SK-N-MC (cell line): ENCODE measurements around the gene HMCN1.

Source experiments
- EZH2 ChIP-seq: fragments of 200-600 bp; sonication (generic); IDR thresholded peaks from one replicate; pipeline ENCODE4 v1.6.1; 2017; ENCODE audit warnings: antibody characterized with exemption
- FOXP2 ChIP-seq: optimal IDR thresholded peaks from 2 replicates; pipeline ENCODE3; 2011; ENCODE audit warnings: mild to moderate bottlenecking, moderate library complexity; ENCODE audit not compliant: insufficient read depth; ENCODE audit errors: extremely low read length, control extremely low read depth
- POLR2AphosphoS5 ChIP-seq: IDR thresholded peaks from 2 replicates; pipeline ENCODE4 v1.6.1; 2012; ENCODE audit warnings: mild to moderate bottlenecking, low read depth, low read length, borderline replicate concordance

- TF ChIP-seq EZH2, result no peak
- TF ChIP-seq POLR2AphosphoS5, result no peak
- TF ChIP-seq FOXP2, result no peak
Measured at GRCh38 chr1:186055846-186056245, 321.7 kb downstream of the HMCN1 start.
